ENCODE data around the gene NOL4L.

The NOL4L gene

DNA sequence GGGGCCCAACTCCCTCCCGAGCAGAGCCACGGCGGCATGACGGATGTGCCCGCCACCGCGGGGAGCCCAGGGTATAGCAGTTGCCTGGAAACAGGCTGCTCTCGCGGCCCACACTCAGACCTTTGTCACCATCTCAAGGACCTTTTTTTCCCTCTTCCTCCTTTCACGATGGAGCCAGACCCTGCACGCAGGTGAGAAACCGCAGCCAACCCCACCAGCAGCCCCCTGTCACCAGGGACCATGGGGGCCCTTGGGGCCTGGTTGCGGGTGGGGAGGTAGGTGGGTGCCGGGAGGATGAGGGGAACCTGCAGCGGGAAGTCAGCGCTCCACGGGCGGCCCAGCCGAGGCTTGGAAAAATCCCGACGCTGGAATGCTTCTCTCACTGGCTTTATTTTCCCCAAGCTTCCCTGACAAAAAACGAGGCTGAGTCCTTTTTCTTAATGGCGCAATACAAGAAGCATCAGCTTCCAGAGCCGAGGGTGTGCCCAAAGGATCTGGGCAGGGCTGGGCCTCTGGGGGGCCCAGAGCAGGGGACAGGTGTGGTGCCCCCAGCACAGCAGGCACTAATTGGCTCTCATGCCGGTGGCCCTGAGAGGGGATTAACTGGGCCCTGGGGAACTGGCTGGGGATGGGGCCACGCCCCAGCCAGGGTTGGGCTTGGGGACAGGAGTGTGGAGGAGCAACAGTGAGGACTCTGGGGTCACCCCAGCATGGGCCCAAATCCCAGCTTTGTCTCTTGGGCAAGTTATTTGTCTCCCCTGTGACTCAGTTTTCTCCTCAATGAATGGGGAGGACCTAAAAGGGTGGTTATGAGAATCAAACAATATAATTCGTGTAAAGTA is 23.9 kb downstream of the NOL4L start:
- DNase-seq (ENCODE audit: low spot score): no peak

DNA sequence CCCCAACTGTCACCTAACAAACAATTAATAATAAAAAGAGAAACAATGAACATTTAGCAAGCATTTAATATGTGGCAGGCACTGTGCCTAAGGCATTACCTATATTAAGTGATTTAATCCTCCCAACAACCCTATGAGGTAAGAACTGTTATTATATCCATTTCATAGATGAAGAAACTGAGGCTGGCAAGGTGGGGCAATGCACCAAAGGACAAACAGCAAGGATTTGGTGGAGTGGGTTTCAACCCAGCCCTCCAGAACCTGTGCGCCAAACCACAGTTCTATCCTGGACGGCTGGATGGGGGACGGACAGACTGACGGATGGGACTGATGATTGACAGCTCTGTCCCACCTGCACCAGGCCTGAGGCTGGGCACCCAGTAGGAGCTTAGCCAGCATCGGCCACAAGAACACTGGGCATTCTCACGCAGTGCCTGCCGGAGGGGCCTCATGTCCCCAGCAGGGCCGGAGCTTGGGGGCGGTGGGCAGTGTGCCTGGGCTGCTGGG is 24.6 kb downstream of the NOL4L start:
- DNase-seq (ENCODE audit: low spot score): no peak

DNA sequence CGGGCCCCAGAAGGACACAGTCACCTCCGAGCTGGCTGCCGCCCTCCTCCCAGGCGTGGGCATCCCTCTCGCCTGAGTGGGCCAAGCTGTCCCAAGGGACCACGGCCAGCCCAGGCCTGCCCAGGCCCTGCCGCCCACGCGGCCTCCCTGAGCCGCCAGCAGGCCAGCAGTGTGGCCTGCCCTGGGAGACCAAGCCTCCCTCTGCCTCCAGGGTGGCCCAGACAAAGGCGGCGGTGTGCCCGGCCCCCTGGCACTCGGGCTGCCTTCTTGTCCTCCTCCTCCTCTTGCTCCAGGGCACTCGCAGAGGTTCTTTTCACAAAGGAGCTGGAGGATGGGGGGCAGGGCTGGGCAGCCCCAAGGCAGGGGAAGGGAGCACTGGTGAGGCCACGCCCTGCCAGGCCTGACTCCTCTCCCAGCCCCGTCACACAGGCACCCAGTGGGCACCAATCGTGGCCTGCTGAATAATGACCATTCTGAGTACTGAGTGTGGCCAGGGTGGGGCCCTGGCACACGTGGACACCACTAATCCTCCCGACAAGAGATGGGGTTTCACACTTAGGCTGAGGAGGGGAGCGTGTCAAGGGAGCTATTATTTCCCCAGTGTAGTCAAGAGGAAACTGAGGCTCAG is 25.3 kb downstream of the NOL4L start:
- DNase-seq (ENCODE audit: low spot score): no peak

DNA sequence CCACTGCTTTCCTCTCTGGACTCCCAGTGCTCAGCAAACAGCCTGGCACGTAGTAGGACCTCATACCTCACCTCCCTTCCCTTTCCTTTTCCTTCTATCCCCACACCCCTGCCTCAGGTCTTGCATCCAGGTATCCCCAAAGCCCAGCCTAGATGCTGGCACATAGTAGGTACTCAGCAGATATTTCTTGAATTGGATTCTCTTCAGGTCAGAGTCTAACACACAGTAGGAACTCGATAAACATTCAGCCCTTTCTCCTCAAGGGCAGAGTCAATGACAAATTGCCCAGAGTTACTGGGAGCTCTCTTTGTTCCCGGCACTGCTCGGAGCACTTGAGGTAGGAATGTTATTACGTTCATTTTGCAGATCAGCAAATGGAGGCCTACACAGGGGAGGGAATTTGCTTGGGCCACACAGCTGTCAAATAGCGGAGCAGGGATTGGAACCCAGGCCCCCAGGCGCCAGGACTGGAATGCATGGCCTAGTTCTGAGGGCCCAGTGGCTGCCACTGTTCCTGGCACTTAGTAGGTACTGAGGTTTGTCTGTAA is 25.9 kb downstream of the NOL4L start:
- no peak for DNase-seq (ENCODE audit: low spot score)

DNA sequence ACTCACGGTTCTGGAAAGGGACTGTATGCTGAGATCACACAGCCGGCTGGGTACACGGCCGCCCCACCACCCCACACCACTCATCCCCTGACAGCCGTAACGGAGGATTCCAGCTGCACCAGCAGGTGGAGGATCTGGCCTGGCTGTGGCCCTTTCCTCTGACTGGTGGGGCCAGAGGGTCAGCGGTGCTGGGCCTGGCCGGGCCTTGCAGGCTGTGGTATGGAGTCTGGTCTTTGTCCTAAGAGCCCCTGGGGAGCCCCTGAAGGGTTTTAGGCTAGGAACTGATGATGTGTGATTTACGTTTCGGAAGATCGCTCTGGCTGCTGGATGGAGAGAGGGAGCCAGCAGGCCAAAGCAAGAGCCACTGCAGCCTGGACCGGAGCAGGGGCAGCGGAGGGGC is 26.6 kb downstream of the NOL4L start:
- DNase-seq (ENCODE audit: low spot score): no peak

DNA sequence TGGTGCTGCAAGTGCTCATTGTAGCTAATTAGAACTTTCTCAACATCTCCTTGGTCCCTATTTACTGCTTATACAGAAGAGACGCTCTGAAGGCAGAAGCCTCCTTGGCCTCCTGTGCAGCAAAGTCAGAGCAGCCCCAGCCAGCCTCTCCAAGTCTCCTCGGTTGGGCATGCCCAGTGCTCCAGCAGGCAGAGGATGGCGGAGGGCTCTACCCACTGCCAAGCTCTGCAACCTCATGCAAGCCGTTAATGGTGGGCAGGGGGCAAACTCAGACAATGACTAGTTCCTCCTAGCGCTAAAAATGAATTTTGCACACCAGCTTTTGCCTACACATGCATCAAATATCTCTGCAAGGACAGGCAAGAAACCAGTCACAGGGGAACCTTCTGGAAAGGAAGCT is 27.8 kb downstream of the NOL4L start:
- DNase-seq (ENCODE audit: low spot score): no peak

DNA sequence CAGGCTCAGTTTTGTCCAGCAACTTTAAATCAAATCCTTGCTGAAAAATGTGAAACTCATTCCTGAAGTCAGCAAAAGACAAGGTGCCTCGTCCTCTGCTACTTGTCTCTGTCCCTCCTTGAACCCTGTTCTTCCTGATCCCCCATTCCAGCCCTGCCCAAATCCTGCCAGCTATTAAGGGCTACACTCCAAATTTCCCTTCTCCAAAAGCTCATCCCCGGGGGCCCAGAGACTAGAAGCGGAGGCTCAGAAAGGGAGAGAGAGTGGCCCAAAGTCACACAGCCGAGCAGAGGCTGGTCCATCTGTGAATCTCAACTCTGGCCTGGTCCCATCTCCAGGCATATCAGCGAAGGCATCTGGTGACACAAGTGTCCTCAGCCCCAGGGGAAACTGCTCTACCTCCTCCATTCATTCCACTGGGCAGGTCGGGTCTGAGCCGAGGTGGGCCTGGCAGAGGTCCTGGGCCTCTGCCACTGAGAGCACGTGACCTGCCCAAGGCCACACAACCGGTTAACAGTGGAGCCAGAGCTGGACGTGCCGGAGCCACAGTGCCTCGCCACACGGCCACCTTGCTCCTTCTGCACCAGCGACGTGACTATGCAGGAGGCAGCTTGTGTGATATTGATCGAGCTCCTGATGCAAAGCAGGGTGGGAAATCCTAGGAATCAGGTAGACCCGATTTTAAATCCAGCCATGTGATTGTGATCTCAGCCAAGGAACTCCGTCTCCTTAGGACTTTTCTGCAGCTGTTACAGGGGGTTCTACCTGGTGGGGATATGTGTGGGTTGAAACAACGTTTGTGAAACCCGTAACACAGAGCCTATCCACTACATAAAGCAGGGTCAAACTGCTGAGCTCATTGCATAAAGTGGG is 28.6 kb downstream of the NOL4L start:
- no peak for DNase-seq (ENCODE audit: low spot score)

DNA sequence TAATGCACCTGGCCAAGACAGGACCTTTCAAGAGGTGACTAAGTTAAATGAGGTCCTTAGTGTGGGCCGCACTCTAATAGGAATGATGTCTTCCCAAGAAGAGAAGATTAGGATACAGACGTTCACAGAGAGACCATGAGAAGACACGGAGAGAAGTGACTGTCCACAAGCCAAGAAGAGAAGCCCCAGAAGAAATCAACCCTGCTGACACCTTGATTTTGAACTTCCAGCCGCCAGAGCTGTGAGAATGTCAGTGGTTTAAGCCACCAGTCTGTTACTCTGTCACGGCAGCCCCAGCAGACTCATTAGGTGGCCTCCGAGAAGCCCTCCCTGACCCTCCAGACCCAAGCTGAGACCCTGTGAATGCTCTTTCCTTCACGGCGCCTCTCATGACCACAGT is 29.5 kb downstream of the NOL4L start:
- DNase-seq (ENCODE audit: low spot score): no peak

DNA sequence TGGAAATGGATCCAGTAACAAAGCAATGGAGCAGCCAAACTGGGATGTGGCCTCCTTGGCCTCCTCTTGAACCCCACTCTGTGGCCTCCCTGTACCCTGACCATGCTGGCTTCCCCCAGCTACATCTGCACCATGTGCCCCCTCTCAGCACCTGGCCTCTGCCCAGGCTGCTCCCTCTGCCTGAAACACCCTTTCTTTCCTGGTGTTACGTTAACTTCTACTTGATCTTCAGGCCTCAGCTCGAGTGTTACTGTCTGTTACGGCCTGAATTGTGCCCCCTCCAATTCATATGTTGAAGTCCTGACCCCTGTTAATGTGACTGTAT is 30.2 kb downstream of the NOL4L start:
- no peak for DNase-seq (ENCODE audit: low spot score)

DNA sequence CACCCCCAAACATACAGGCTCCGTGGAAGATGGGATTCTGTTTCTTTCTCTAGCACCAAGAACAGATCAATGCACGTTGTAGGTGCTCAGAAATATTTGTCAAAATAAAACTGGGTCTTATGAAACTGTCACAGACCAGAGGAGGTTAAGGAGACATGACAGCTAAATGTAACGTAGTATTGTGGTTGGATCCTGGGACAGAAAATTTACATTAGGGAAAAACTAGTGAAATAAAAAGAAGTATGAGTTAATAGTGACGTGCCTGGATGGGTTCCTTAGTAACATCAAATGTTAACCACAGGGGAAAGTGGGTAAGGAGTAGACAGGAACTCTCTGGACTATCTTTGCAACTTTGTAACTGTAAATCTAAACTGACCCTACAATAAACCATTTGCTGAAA is 31.5 kb downstream of the NOL4L start:
- DNase-seq (ENCODE audit: low spot score): no peak

DNA sequence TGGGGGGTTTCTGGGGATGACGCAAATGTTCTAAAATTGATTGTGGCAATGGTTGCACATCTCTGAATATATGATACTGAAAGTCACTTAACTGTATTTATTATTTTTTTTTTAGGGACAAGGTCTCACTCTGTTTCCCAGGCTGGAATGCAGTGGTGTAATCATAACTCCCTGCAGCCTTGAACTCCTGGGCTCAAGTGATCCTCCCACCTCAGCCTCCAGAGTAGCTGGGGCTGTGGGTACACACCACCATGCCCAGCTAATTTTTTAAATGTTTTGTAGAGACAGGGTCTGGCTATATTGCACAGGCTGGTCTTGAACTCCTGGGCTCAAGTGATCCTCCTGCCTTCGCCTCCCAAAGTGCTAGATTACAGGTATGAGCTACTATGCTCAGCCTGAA is 33.4 kb downstream of the NOL4L start:
- DNase-seq (ENCODE audit: low spot score): no peak

DNA sequence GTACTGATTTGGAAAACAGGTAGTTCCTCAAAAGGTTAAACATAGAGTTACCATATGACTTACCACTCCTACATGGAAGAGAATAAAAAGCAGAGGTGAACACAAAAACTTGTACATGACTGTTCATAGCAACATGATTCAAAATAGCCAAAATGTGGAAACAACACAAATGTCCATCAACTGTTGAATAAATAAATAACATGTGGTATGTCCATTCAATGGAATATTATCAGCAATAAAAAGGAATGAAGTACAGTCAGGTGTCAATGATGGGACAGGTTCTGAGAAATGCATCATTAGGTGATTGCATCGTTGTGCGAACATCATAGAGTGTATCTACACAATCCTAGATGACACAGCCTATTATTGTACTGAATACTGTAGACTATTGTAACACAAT is 35.3 kb downstream of the NOL4L start:
- DNase-seq (ENCODE audit: low spot score): no peak

DNA sequence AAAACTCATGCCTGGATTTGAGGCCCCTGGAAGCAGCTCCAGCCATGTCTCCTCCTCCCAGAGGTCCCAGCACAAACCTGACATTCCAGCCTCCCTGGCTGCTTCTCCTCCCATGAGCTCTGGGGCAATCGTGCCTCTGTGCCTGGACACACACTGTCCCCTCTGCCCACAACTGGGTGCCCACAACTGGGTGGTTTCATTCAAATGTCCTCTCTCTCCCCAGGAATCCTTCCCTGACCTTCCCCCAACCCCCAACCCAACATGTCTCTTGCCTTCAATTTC is 37.4 kb downstream of the NOL4L start:
- no peak for DNase-seq (ENCODE audit: low spot score)

DNA sequence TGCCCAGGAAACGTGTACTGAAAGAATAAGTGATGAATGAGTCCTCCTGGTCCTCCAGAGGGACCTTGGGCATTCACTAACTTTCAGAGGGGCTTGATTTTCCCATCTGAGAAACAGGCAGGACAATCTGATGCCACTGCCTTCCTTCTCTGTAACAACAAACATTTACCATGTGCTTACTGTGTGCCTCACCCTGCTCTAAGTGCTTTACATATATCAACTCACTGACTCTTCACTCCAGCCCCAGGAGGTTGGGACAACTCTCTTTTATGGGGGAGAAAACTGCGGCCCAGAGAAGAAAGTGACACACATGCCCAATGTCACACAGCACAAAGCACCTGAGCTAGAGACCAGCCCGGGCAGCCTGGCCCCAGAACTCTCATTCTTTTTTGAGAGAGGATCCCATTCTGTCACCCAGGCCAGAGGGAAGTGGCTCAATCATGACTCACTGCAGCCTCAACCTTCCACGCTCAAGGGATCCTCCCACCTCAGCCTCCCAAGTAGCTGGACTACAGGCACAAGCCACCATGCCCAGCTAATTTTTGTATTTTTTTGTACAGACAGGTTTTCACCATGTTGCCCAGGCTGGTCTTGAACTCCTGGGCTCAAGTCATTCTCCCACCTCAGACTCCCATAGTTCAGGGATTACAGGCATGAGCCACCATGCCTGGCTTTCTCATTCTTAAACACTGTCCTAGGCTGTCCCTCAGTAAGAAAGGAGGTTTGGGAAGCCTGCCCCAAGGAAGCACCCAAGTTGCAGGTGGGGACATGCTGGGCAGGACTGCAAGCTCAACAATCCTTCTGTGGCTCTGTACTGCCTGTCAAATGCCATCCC is 38.0 kb downstream of the NOL4L start:
- DNase-seq (ENCODE audit: low spot score): no peak

DNA sequence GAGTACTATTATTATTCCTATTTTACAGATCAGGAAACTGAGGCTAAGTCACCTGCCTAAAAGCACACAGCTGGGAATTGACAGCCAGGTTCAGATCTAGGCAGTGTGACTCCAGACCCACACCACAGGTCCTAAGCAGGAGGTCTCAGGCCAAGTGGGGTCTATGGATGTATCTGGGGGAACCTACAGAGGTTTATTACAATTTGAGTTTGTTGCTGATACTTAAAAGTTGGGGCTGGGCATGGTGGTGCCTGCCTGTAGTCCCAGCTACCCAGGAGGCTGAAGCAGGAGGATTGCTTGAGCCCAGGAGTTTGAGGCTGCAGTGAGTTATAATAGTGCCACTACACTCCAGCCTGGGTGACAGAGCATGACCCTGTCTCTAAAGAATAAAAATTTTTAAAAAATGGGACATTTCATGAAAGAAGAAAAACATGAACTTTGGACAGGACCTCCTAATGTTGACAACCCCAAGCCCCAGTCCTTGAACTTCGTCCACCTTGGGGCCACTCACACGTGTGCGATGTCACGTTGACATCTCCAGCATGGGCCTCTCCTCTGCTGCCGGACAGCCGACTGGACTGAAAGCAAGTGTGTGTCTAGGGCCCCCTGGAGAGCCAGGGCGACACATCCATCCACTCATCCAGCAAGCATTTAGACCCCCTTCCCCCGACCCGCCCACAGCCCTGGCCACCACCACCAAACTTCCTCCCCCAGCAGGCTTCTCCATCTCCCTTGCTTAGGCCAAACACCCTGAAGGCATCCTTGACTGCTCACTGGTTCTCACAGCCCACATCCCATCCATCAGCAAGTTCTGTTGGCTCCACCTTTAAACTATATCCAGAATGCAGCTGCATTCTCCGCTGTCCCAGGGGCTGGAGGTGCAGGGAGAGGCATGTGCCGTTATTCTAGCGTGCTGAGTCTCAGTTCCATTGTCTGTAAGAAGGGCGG is 40.0 kb downstream of the NOL4L start:
- DNase-seq (ENCODE audit: low spot score): no peak

DNA sequence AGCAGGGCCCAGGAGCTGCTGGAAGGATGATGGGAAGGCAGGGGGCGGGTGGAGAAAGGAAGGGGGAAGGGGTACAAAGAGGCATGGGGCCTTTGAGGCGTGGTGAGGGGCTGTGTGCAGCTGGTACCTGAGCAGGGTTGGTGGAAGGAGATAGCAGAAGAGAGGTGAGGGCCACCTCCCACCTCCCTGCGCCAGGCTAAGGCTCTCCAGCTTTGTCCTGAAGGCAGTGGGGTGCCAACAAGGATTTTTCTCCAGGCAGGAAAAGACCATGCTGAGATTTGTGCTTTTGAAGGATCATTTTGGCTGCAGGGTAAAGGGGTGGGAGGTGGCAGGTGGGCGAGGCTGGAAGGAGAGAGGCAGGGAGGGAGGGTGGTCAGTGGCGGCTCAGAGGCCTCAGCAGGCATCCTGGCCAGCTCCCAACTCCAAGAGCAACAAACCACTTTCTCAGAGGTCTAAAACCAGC is 40.8 kb downstream of the NOL4L start:
- DNase-seq (ENCODE audit: low spot score): no peak

DNA sequence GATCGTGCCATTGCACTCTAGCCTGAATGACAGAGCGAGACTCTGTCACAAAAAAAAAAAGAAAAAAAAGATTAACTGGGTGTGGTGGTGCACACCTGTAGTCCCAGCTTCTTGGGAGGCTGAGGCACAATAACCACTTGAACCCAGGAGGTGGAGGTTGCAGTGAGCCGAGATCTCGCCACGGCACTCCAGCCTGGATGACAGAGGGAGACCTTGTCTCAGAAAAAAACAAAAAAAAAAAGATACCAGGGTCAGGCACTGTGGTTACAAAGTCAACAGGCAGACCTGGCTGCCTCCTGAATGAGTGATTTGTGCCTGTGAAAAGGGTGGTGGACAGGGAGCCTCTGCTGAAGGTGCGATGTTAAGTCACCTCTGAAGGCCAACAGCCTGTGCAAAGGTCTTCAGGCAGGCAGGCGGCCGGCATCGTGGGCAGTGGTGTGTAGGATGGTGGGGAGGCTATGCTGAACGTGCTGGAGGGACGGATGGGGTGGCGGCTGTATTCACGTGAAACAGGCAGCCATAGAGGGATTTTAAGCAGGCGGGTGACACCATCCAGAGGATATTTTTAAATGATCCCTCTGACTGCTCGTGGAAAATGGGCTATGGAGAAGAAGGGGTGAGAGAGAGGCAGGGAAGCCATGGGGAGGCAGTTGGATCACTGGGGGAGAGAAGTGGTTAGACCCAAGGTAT is 41.4 kb downstream of the NOL4L start:
- DNase-seq (ENCODE audit: low spot score): no peak

DNA sequence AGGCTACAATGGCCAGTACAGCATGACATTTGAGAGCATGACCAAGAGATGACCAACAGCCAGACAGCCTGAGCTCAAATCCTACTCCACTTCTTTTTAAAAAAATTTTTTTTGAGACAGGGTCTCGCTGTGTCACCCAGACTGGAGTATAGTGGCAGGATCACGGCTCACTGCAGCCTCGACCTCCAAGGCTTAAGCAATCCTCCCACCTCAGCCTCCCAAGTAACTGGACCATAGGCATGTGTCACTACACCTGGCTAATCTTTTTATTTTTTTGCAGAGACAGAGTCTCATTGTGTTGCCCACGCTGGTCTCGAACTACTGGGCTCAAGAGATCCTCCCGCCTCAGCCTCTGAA is 42.9 kb downstream of the NOL4L start:
- no peak for DNase-seq (ENCODE audit: low spot score)

DNA sequence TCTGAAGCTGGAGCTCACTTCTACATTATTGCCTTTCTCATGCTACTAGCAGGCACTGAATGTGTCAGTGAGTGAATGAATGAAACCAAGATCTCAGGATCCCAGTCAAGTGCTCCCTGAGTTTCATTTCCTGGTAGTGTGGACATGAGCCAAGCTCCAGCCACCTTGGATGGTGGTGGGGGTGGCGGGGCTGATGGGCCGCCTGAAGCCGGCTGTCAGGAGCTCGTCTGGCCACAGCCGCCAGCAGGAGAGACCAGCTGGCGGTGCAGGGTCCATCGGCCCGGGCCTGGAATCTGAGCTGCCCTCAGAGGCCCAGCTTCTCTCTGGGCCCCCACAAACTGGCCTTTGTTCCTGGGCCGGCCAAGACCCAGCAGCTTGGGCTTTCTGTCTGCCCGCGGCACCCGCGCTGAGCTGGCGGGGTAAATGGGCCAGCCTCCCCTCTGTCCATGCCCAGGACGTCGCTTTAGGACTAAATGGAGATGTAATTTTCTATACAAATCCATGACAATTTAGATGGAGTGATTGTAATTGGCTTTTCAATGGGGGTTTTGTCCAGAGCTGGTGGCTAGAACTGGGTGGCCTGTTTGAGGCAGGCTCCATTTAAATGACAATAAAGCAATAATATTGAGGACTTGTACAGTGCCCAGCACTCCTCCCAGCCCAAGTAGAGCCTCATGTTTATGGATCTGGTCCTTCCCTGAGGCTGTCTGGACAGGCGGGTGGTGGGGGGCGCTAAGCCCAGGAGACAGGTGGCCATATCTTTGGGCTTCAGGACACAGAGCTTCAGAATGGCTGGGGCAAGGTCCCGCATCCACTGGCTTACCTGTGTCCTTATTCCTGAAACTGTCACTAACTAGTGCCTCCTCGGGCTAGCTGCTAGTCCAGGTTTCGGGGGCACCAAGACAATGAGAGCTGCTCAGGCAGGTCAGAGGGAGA is 43.5 kb downstream of the NOL4L start:
- no peak for DNase-seq (ENCODE audit: low spot score)

Data from RKO (cell line).